ENCODE data around the gene LCN10. TPM values are rescaled to one million over a fixed set of nuclear protein-coding genes. Genes with fewer than 3 reads are reported as not detected.

The LCN10 gene
- total and polyA plus RNA-seq, 9 of the 15 experiments (the other 6 are each of a cell fraction or from before 2014, with no cell fraction given) = 0.10 to 0.21 (median 0.14) TPM; not detected in 6

DNA sequence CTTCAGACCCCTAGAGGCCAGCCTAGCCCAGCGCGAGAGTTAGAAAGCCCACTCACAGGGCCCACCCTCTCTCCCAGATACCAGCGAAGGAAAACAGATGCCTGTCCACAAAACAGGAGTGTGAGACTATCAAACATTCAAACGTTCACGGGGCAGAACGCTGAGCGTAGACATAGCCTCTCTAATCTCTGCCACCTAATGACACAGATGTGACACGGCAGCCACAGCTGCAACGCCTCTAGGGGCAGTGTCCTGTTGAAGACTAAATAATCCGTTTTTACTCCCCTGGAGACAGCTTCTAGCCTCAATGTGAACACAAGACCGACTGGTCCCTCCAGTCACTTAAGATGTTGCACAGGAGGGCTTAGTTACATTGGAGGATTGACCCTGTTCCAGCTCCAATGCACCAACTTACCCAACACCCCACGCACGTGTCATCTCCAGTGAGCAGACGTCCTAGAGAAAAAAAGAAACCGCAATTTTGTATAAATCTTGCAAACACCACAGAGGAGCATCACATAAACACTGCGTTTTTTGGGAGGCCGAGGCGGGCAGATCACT lies 16.0 kb downstream of the LCN10 start:
- Histone ChIP-seq H3K9ac (ENCODE audit: insufficient read depth in 1 of 2, low read depth in 2 of 2, low read length in 2 of 2) (peak overlapping the region; percentile 90 to 100), H3K4me2 (ENCODE audit: insufficient read depth, low read length) (peak overlapping the region; percentile 95), H3K9me1 (ENCODE audit: control insufficient read depth, insufficient read depth, low read length) (peaks cover 8% of the 10 kb centered on the region), H3K4me3 (peak overlapping the region; percentile 67), H3K9me3 (replicated peaks; ENCODE audit: control insufficient read depth, insufficient read depth, low read depth, low read length) (no peaks in the 10 kb centered on the region), H4K20me1 (replicated peaks; ENCODE audit: control insufficient read depth, insufficient read depth, low read length) (peaks cover 46% of the 10 kb centered on the region), H3K36me3 (ENCODE audit: control insufficient read depth, insufficient read depth, low read length) (peaks cover 69% of the 10 kb centered on the region), H2AFZ (ENCODE audit: low read depth, low read length) (no peak overlapping the region), H3K4me1 (replicated peaks in 1 of 2; ENCODE audit: control insufficient read depth in 2 of 2, insufficient read depth in 2 of 2, low read length in 2 of 2) (peaks cover 27 to 82% of the 10 kb centered on the region in 2 experiments; a peak in 4 of 5 replicates), H3K27ac (ENCODE audit: extremely low read depth, low read depth, low read length) (peak overlapping the region; percentile 97), H3K27me3 (ENCODE audit: control insufficient read depth in 2 of 2, insufficient read depth in 2 of 2, low read length in 2 of 2) (no peaks in the 10 kb centered on the region), H3K79me2 (ENCODE audit: control insufficient read depth, insufficient read depth, low read length) (peaks cover 78% of the 10 kb centered on the region)
- ChIA-PET POLR2A (interaction anchor here (0.7 to 5.3 kb wide), 22 partner anchors 10 to 515 kb away, joined by 3 to 44 read pairs (median 4); partner anchors contain the start of genes DIPK1B and LCN15), CTCF (ENCODE audit: low intra/inter-chr PET ratio) (interaction anchor here (0.5 kb wide), 2 partner anchors 82 to 477 kb away, joined by 3 read pairs; no protein-coding TSS in a partner anchor)
- intact Hi-C loops (cut with micrococcal nuclease) (no loop called here), in situ Hi-C loops (cut with MboI) (no loop called here)
- DNase-seq (ENCODE audit: extremely low read depth in 1 of 4, low spot score in 3 of 4) (peak in 2 of 4 experiments; percentile 65 to 79), FAIRE-seq (peak; percentile 91), ATAC-seq (peak; percentile 67)
- WGBS (ENCODE audit: insufficient coverage, low coverage, missing lambda C conversion rate) = 0% methylated on average over 18 of the region's 18 CpGs
- no TSS peak for BruUV-seq (replicated peaks)
- TF ChIP-seq JUN (IDR thresholded peaks at IDR 0.05; ENCODE audit: borderline replicate concordance, low read depth, low read length) (peak; percentile 21; the same call in 1 of the 2 replicates), JUN (CRISPR knock-in tag; IDR thresholded peaks at IDR 0.05; ENCODE audit: borderline replicate concordance) (no peak), MEIS2 (IDR thresholded peaks at IDR 0.05; ENCODE audit: partially characterized antibody) (peak; percentile 20), ZZZ3 (IDR thresholded peaks at IDR 0.05) (no peak), SMARCC2 (IDR thresholded peaks at IDR 0.05; ENCODE audit: low read depth) (no peak), ZNF232 (CRISPR knock-in tag; IDR thresholded peaks at IDR 0.05) (0 out of 2 replicates have a peak, but pooled peaks have one; percentile 42), SREBF2 (CRISPR knock-in tag; IDR thresholded peaks at IDR 0.05) (no peak), ZNF707 (CRISPR knock-in tag; conservative IDR thresholded peaks at IDR 0.05) (no peak)
- TF ChIP-seq, protein P1, sequence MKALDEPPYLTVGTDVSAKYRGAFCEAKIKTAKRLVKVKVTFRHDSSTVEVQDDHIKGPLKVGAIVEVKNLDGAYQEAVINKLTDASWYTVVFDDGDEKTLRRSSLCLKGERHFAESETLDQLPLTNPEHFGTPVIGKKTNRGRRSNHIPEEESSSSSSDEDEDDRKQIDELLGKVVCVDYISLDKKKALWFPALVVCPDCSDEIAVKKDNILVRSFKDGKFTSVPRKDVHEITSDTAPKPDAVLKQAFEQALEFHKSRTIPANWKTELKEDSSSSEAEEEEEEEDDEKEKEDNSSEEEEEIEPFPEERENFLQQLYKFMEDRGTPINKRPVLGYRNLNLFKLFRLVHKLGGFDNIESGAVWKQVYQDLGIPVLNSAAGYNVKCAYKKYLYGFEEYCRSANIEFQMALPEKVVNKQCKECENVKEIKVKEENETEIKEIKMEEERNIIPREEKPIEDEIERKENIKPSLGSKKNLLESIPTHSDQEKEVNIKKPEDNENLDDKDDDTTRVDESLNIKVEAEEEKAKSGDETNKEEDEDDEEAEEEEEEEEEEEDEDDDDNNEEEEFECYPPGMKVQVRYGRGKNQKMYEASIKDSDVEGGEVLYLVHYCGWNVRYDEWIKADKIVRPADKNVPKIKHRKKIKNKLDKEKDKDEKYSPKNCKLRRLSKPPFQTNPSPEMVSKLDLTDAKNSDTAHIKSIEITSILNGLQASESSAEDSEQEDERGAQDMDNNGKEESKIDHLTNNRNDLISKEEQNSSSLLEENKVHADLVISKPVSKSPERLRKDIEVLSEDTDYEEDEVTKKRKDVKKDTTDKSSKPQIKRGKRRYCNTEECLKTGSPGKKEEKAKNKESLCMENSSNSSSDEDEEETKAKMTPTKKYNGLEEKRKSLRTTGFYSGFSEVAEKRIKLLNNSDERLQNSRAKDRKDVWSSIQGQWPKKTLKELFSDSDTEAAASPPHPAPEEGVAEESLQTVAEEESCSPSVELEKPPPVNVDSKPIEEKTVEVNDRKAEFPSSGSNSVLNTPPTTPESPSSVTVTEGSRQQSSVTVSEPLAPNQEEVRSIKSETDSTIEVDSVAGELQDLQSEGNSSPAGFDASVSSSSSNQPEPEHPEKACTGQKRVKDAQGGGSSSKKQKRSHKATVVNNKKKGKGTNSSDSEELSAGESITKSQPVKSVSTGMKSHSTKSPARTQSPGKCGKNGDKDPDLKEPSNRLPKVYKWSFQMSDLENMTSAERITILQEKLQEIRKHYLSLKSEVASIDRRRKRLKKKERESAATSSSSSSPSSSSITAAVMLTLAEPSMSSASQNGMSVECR (CRISPR knock-in tag; IDR thresholded peaks at IDR 0.05) = 0 out of 2 replicates have a peak, but pooled peaks have one; percentile 44
- TF ChIP-seq, protein P2, sequence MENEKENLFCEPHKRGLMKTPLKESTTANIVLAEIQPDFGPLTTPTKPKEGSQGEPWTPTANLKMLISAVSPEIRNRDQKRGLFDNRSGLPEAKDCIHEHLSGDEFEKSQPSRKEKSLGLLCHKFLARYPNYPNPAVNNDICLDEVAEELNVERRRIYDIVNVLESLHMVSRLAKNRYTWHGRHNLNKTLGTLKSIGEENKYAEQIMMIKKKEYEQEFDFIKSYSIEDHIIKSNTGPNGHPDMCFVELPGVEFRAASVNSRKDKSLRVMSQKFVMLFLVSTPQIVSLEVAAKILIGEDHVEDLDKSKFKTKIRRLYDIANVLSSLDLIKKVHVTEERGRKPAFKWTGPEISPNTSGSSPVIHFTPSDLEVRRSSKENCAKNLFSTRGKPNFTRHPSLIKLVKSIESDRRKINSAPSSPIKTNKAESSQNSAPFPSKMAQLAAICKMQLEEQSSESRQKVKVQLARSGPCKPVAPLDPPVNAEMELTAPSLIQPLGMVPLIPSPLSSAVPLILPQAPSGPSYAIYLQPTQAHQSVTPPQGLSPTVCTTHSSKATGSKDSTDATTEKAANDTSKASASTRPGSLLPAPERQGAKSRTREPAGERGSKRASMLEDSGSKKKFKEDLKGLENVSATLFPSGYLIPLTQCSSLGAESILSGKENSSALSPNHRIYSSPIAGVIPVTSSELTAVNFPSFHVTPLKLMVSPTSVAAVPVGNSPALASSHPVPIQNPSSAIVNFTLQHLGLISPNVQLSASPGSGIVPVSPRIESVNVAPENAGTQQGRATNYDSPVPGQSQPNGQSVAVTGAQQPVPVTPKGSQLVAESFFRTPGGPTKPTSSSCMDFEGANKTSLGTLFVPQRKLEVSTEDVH (IDR thresholded peaks at IDR 0.05; ENCODE audit: low read depth, partially characterized antibody) = peak; percentile 27
- TF ChIP-seq, protein P3, sequence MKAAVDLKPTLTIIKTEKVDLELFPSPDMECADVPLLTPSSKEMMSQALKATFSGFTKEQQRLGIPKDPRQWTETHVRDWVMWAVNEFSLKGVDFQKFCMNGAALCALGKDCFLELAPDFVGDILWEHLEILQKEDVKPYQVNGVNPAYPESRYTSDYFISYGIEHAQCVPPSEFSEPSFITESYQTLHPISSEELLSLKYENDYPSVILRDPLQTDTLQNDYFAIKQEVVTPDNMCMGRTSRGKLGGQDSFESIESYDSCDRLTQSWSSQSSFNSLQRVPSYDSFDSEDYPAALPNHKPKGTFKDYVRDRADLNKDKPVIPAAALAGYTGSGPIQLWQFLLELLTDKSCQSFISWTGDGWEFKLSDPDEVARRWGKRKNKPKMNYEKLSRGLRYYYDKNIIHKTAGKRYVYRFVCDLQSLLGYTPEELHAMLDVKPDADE (conservative IDR thresholded peaks at IDR 0.05; ENCODE audit: control insufficient read depth, low read depth, low read length) = peak; percentile 53; the same call in 1 of the 2 replicates
